Fibroblast of the aortic adventitia (primary cell): ENCODE measurements around the gene PLXND1. TPM values are rescaled to one million over a fixed set of nuclear protein-coding genes. Genes with fewer than 3 reads are reported as not detected.
"Not testable (repeated sequence)": the region's sequence is repeated elsewhere in the genome, so short reads cannot be mapped to it uniquely, and the experiment has no call there.

Source experiments
- DNase-seq: peaks from one replicate; pipeline ENCODE4 v3.0.0-alpha.2; 2010; ENCODE audit warnings: low read depth
- H3K4me3 ChIP-seq: 2 replicates; pipeline ENCODE4 v1.5.1; 2011; ENCODE audit warnings: low read depth, mild to moderate bottlenecking, control low read depth, low read length, moderate library complexity
- CTCF ChIP-seq: IDR thresholded peaks from 2 replicates; pipeline ENCODE4 v1.5.1; 2011; ENCODE audit warnings: mild to moderate bottlenecking, low read length, control low read depth, inconsistent platforms; ENCODE audit not compliant: insufficient read depth
- total RNA-seq: library from RNA; depleted of rRNA; stranded (reverse); fragments of >200 nt; gene quantifications from 2 replicates; pipeline ENCODE4 v1.2.3, GENCODE V29; 2012; ENCODE audit warnings: low replicate concordance

Gene PLXND1
- total RNA-seq, 1 donor: 31.4 TPM

DNA sequence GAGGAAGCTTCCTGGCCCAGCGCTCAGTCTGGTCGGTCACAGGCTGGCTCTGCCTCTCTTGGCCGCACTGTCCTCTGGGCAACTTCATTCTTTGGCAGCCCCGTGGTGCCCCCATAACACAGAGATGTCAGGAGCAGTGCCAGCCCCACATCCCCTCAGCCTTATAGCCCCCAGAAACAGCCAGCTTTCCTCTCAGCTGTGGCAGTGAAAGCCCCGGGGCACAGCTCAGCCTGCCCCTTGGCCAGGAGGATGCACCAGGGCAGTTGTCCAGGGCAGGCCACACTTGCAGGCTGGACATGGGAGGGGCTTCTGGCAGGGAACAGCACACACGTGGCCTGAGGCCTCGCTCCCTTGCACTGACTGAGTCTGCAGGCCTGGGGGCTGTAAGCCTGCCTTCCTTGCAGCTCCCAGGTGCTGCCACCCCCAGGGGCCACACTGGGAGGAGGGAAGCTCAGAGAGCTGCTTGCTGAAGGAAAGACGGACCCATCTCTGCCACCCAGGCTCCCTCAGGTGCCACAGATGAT, 88.4 kb downstream of the PLXND1 start:
- TF ChIP-seq CTCF: no peak
- no peak overlapping the region for H3K4me3 ChIP-seq
- DNase-seq: no peak

DNA sequence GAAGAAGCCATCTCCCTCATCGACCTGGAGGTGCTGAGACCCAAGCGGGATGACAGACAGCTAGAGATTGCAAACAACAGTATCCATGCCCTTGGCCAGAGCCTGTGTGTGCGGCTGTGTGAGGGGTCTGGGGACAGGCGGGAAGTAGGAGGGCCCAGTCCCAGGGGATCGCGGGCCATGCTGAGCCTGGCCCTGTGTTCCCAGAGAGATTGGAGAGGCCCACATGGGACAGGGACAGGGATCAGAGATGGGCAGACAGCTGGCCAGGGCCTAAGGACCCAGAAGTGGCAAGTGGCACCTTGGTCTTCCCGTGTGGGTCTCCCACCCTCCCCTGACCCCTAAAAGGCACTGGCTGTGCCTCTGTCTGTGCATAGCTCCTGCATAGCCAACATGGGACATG, 89.0 kb downstream of the PLXND1 start:
- no peak for DNase-seq
- H3K4me3 ChIP-seq: no peak overlapping the region
- no peak for TF ChIP-seq CTCF

DNA sequence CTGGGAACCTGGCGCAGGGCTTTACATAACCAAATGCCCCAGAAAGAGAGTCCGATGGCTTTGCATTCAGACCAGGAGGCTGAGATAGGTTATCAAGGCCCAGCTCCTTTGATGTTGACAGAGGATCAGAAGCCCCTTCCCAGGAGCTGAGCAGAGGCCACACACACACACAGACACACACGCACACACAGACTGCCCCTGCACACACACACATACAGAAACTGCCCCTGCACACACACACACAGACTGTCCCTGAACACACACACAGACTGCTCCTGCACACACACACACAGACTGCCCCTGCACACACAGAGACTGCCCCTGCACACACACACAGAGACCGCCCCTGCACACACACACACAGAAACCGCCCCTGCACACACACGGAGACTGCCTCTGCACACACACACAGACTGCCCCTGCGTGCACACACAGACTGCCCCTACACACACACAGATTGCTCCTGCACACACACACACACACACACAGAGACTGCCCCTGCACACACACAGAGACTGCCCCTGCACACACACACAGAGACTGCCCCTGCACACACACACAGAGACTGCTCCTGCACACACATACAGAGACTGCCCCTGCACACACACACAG, 90.5 kb downstream of the PLXND1 start:
- H3K4me3 ChIP-seq: not testable (repeated sequence)

DNA sequence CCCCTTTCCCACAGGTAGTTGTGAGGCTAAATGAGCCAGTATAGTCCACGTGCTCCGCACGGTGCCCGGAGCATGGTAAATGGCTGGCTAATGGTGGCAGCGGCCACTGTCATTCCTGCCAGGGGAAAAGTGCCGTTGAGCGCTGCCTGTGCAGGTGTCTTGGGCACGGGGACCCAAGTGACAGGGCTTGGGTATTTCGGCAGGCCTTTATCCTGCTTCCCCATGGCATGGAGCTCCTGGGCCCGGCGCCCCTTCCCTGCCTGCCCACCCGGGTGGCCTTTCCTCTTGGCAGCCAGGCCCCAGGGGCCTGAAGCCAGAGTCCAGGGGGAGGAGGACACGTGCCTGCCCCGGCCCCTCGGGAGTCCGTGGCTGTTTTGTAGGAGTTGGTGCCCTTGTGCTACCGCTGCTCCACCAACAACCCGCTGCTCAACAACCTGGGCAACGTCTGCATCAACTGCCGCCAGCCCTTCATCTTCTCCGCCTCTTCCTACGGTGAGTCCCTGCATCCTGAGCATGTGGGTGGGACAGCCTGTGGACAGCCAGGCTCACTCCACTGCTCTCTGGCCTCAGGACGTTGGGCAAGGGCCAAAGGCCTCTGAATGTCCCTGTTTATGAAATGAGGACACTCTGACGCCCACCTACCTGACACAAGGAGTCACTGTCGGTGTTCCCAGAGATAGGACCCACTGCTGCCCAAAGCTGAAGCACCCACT, 91.2 kb downstream of the PLXND1 start:
- not testable (repeated sequence) for H3K4me3 ChIP-seq, DNase-seq

More for the DNA sequence above, 90.5 kb downstream of the PLXND1 start:
- not testable (repeated sequence) for DNase-seq

- DNase-seq: no peak
- no peak overlapping the region for H3K4me3 ChIP-seq
- TF ChIP-seq CTCF: no peak
Measured at GRCh38 chr3:129514563-129514962, 91.9 kb downstream of the PLXND1 start.

DNA sequence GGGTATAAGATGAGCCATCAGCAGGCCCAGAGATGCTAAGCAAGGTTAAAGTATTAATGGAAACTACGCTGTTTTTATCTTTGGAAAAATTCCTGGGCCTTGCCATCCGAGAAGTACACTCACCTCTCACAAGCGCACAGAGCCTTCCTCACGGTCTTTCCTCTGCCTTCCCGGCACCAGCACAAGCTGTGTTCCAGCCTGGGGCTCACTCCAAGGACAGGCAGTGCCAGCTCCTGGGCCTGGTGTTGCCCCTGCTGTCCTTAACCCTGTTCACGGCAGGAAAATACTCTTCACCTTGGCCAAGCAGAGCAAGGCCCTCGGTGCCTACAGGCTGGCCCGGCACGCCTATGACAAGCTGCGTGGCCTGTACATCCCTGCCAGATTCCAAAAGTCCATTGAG, 92.4 kb downstream of the PLXND1 start:
- no peak for TF ChIP-seq CTCF
- H3K4me3 ChIP-seq: no peak overlapping the region
- DNase-seq: no peak

DNA sequence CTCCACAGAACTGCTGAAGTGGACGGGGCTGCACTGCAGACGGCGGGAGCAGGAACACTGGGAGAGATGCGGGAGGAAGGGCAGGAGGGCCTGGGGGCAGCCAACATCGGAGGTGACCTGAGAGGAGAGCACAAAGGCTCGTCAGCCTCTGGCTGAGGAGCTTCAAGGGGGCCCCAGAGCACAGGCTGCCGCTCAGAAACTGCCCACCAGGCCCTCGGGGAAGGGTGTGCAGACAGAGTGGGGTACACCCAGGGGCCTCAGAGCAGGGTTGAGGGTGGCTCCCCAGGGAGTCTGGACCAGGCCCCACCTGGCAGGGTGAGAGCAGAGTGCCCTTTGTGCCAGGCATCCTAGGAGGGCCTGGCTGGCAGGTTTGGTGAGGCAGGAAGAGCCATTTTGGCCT, 92.8 kb downstream of the PLXND1 start:
- DNase-seq: no peak
- TF ChIP-seq CTCF: no peak
- H3K4me3 ChIP-seq: no peak overlapping the region

- no peak for DNase-seq
- no peak for TF ChIP-seq CTCF
- H3K4me3 ChIP-seq: no peak overlapping the region
Measured at GRCh38 chr3:129512595-129512994, 93.9 kb downstream of the PLXND1 start.
